C4-2B (cell line): ENCODE data around the gene AGBL1.

Source experiments
- ZFX ChIP-seq: fragments of 450-650 bp; IDR thresholded peaks from 2 replicates; pipeline ENCODE4 v1.6.1; 2017
- TF ChIP-seq, protein P1 (sequence below): fragments of 450-650 bp; conservative IDR thresholded peaks from 2 replicates; pipeline ENCODE4 v1.5.1; 2017; ENCODE audit warnings: mild to moderate bottlenecking

DNA sequence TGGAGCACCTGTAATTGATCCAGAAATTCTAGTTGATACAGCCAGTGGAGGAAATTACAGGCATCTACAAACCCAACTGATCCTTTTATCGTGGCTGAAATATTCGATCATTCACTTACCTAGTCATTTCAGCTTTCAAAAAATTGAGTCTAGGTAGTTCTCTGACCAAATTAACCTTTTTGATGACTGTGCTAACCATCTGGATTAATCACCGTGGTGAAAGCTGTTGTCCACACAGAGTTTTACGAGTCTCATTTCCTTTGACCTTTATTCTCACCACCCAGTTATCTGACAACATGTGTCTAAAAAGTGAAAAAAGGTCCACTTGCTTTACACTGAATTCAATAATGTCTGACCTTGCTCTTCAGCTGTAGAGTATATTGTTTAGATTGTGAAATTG lies 354.3 kb downstream of the AGBL1 start:
- TF ChIP-seq, protein P1, sequence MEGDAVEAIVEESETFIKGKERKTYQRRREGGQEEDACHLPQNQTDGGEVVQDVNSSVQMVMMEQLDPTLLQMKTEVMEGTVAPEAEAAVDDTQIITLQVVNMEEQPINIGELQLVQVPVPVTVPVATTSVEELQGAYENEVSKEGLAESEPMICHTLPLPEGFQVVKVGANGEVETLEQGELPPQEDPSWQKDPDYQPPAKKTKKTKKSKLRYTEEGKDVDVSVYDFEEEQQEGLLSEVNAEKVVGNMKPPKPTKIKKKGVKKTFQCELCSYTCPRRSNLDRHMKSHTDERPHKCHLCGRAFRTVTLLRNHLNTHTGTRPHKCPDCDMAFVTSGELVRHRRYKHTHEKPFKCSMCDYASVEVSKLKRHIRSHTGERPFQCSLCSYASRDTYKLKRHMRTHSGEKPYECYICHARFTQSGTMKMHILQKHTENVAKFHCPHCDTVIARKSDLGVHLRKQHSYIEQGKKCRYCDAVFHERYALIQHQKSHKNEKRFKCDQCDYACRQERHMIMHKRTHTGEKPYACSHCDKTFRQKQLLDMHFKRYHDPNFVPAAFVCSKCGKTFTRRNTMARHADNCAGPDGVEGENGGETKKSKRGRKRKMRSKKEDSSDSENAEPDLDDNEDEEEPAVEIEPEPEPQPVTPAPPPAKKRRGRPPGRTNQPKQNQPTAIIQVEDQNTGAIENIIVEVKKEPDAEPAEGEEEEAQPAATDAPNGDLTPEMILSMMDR = no peak
- no peak for TF ChIP-seq ZFX
